GM21447 (cell line): ENCODE data around the gene ANP32E.
"Not testable (repeated sequence)": the region's sequence is repeated elsewhere in the genome, so short reads cannot be mapped to it uniquely, and the experiment has no call there.

ENCODE experiments used
- ATAC-seq: cut with Tn5 transposase; IDR thresholded peaks from one replicate; pipeline ENCODE4 v1.9.1; 2021; ENCODE audit not compliant: unreplicated experiment

The ANP32E gene

DNA sequence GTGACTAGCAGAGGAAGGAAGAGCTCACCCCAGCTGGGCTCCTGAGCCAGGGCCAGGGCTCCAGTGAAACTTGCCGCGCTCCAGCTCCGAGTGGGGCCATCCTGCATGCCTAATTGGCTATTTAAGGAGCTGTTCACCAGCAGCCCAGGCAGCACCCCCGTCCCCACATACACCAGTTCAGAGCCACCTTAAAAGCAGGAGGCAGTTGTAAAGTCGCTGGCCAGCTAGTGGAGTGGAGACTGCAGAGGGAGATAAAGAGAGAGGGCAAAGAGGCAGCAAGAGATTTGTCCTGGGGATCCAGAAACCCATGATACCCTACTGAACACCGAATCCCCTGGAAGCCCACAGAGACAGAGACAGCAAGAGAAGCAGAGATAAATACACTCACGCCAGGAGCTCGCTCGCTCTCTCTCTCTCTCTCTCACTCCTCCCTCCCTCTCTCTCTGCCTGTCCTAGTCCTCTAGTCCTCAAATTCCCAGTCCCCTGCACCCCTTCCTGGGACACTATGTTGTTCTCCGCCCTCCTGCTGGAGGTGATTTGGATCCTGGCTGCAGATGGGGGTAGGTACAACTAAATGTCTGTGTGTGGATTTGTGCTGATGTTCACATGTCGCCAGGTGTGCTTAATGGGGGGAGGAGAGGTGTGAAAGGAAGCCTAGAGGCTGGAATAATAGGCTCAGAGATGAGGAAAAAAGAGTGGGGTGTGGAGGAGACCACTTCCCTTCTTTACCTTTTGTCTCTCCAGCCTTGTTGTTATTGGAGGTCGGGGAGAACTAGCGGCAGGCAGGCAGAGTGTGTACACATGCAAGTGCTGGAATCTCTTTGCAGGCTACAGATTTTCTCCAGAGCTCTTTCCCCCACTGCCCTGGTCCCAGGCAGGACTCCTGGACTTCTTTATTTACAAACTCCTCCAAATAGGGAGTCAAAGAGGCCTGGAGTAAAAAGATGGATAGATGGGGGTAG lies 22.0 kb upstream of the ANP32E start, which contains the start of gene CA14:
TSS of gene CA14 (plus strand) at position 151 of the 962 bp plus-strand sequence. CDS start at position 506, 355 bp downstream.
- no peak for ATAC-seq

DNA sequence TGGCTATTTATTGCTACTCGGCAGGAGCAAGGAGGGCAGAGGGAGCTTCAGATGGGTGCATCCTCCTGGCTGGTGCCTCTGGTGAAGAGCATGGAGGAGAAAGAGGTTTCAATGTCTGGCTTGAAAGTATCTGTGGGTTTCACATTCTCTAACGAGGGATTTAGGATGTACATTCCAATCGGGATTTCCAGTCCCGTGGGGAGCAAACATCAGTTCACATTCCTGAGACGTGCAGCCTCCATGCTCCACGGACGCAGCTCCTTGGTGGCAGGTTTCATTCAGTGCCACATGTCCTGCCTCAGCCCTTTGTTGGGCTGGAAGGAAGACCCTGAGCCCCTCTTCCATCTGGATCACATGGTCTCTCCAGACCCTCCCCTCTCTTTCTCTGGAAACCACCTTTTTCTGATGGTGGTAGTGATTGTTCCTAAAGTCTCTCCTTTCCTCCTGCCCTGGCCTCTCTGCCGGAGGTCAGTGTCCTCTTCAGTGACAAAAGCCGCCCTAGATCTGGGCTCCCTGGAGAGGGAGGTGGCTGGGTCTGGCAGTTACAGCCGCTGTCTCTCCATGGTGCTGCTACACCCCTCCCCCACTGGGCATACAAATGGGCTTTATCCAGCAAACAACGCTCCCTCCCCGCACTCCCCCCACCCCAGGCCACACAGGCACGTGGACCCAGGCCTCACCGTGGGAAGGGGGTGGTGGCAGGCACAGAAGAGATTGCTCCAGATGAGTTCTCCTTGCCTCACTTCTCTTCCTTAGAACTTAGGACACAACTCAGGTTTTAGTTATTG lies 20.8 kb upstream of the ANP32E start:
- no peak for ATAC-seq

DNA sequence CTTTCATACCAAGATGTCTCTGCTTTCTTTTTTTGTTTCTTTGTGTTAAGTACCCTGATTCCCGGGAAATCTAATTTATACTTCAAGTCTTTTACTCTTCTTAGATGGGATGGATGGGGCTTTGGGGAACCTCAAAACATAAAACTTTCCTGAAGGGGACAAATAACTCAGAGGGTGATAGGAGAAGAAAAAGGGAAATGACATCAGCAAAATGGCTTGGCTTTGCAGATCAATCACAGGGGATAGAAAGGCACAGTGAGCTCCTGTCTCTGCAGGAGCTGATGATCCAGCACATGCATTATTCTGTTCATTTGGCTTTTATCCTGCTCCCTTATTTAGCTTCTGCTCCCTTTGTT lies 20.3 kb upstream of the ANP32E start:
- ATAC-seq, result no peak

DNA sequence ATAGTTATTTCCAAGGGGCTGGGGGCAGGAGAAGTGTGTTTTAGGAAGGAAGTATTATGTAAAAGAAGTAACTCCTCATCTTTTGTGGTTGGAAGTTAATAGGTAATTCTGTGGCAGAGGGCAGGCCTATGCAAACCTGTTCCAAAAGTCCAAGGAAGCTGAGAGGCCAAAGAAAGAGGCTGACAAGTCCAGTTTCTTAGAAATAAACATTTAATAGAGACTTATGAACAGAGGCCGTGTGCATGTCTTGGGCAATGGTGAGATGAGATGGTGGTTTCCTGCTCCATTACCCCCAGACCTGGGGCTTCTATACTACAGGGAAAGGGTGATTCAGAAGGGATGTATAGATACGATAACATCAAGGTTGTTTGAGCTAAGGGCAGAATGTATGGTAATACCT lies 14.0 kb upstream of the ANP32E start:
- ATAC-seq, result no peak

GRCh38 chr1:150243003-150243402 lies 7.1 kb upstream of the ANP32E start:
- ATAC-seq, result no peak

- ATAC-seq, result no peak
Measured at GRCh38 chr1:150237746-150238145, 1.8 kb upstream of the ANP32E start.

GRCh38 chr1:150237176-150237575 lies 1.3 kb upstream of the ANP32E start:
- not testable (repeated sequence) for ATAC-seq

DNA sequence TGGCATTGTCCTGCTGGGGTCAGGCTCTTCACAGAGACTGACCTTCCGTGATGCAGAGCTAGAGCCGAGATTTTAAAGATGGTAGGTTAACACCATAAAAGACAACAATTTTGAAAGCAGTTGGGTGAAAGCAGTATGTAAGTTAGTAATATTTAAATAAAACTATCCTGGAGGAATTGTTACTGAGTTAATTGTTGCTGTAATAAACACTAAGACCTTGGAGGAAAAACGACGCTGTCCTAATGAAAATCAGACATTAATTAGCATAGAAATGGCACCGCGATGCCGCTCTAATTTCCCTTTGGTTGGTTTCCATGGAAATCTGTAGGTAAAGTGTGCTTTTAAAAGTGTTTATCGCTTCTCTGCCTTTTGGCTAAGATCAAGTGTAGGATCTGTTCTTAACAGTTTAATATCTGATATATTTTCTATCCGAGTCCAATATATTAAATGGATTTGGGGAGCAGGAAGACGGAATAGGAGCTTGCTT lies 745 bp upstream of the ANP32E start:
- no peak for ATAC-seq

GRCh38 chr1:150235294-150235851 lies 539 bp downstream of the ANP32E start:
- no peak for ATAC-seq

DNA sequence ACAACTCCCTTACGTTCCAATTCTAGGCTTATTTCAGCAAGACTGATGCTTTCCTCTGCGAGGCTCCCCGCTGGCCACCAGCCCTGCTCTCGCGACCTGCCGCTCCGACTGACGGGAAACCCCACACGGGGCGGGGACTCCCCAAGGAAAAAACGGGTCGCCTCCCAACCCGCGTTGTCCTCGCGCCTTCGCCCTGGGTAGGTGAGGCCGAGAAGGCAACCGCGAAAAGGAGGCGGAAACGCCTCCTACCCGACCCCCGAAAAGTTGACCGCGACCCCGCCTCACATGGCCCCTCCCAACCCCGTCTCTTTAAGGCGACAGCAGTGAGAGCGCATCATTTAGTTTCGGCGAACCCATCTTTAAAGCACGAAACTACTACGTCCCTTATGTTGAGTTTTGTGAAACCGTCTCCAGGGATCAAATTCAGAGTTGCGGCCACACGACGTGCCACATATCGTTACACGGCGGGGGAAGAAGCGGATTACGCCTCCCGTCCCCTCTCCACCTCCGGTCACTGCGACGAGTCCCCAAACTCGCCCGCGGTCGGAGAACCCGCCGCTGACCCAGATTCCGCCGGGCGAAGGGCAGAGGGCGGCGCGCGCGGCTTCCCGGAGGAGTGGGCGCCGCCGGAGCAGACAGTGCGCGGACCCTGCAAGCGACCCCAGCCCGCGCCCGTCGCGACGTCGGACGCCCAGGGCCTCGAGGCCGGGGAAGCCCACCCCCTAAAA lies 1.2 kb downstream of the ANP32E start:
- ATAC-seq, result peak; percentile 51

- no peak for ATAC-seq
Measured at GRCh38 chr1:150234309-150234565, 1.7 kb downstream of the ANP32E start.

DNA sequence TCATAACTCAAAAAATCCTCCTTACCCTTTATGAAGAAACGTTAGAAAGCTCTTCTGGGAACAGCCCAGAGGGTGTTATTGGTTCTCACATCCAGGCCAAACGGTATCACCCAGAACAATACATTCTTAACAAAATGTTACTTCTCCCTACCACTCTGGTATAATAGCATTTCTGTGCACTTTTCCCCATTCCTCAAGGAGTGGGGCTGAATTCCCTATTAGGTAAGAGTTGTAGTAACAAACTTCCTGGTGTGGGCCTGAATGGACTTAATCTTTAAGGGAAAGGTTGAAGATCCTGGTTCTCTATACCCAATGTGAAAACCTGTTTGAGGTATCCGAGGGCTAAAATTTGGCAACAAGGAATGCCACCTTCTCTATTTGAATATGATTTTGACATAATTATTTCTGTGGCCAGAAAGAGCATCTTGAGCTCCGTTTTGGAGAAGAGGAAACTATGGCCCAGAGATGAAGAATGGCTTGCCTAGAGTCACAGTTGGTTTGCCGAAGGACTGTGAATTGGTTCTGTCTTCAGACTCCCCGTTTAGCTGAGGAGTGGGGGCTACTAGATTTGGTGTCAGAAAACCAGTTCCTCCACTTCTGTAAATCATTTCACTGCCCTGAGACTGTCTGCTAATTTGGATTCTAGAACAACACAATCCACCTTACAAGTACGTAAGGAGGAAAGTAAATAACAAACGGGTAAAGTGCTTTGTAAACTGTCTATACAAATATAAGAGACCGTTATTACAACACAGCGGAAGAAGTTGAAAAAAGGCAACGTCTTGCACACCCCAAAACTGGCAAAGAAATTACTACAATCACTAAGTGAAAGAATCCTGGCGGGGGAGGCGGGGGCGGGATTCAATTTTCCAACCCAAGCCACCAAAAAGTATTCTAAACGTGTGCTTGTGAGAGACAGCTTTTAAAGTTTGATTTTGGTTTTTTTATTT lies 2.3 kb downstream of the ANP32E start:
- ATAC-seq, result no peak

- not testable (repeated sequence) for ATAC-seq
Measured at GRCh38 chr1:150232921-150233320, 3.0 kb downstream of the ANP32E start.

GRCh38 chr1:150228246-150228645 lies 7.7 kb downstream of the ANP32E start:
- ATAC-seq, result not testable (repeated sequence)

- ATAC-seq, result no peak
Measured at GRCh38 chr1:150227228-150227627, 8.7 kb downstream of the ANP32E start.

- ATAC-seq, result no peak
Measured at GRCh38 chr1:150226486-150226885, 9.4 kb downstream of the ANP32E start.

DNA sequence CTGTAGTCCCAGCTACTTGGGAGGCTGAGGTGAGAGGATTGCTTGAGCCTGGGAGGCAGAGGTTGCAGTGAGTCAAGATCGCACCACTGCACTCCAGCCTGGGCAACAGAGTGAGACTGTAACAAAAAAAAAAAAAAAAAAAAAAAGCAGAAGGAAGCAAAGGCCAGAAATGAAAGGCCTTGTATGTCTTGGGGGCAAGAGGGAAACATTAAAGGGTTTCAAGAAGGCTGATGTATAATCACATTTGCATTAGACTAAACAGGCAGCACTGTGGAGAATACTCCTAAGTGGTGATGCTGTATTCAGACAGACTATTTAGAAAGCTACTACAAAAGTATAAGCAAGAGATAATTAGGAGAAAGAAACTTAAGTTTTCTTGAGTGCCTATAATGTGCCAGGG lies 10.4 kb downstream of the ANP32E start:
- ATAC-seq, result no peak

GRCh38 chr1:150224983-150225382 lies 10.9 kb downstream of the ANP32E start:
- ATAC-seq, result no peak

GRCh38 chr1:150221552-150221951 lies 14.4 kb downstream of the ANP32E start:
- no peak for ATAC-seq

GRCh38 chr1:150215855-150216254 lies 20.1 kb downstream of the ANP32E start:
- not testable (repeated sequence) for ATAC-seq
